Type B pancreatic cell (in vitro differentiated cells): Measurements from ENCODE around the gene LGR6. TPM values are rescaled to one million over a fixed set of nuclear protein-coding genes. Genes with fewer than 3 reads are reported as not detected.
A peak's percentile ranks its signal among the peaks of the same experiment; 100 is the strongest.
"Not testable (repeated sequence)": the region's sequence is repeated elsewhere in the genome, so short reads cannot be mapped to it uniquely, and the experiment has no call there.

Source experiments
- DNase-seq: peaks from one replicate; pipeline ENCODE4 v3.0.0; 2021; ENCODE audit warnings: mixed read lengths; ENCODE audit not compliant: unreplicated experiment; ENCODE audit errors: extremely low spot score
- H3K27ac Mint-ChIP-seq: 2 replicates; pipeline ENCODE4 v1.8.0; 2021; ENCODE audit warnings: mild to moderate bottlenecking, mixed read lengths
- H3K27me3 Mint-ChIP-seq: 2 replicates; pipeline ENCODE4 v1.8.0; 2021; ENCODE audit warnings: mixed read lengths
- H3K36me3 Mint-ChIP-seq: 2 replicates; pipeline ENCODE4 v1.8.0; 2021; ENCODE audit warnings: mixed read lengths
- H3K4me1 Mint-ChIP-seq: one replicate; pipeline ENCODE4 v1.8.0; 2021; ENCODE audit warnings: mixed read lengths; ENCODE audit not compliant: unreplicated experiment
- H3K4me3 Mint-ChIP-seq: 2 replicates; pipeline ENCODE4 v1.8.0; 2021; ENCODE audit warnings: mild to moderate bottlenecking, mixed read lengths
- H3K9me3 Mint-ChIP-seq: 2 replicates; pipeline ENCODE4 v1.8.0; 2021; ENCODE audit warnings: mixed read lengths
- total RNA-seq: library from RNA; stranded (reverse); gene quantifications from 2 replicates; pipeline ENCODE4 v1.2.1, GENCODE V29; 2021; ENCODE audit warnings: low replicate concordance
- TF ChIP-seq, protein P1 (sequence below): fragments of 200-600 bp; sonication (generic); conservative IDR thresholded peaks from 2 replicates; pipeline ENCODE4 v1.5.0; 2021; ENCODE audit warnings: antibody characterized with exemption, mild to moderate bottlenecking

LGR6 gene
- total RNA-seq, 1 donor from 2014 or later, result 2.8 TPM

DNA sequence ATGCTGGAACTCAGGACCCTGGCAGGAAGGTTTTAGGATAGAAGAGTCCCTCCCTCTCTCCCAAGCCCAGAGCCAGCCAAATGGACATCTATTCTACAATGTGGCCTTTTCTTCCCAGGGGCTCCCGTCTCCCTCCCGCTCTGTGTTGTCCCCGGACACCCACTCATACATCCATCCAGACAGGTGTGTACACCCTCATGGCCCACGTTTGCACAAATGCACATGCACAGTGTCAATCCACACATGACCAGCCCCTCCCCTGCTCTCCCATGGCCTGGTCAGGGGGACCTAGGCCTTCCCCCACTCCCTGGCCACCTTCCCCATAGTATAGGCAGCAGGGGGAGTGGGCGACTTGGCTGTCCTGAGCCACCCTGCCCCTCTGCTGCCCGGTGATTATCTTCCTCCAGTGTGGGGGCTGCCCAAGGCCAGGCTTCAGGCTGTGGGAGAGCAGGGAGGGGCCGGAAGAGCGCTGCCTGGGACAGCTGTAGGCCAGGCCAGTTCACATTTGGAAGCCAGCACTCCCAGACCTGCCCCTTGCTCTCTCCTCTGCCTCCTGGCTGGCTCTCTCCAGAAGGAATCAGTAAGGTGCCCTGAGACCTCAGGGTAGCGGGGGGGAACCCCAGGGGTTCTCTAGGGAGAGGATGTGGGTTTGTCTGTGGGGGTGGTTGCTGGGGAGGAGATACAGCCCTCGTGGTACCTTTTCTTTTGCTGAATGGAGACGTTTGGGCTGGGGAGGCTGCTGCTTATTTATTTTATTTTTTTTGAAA is 29.1 kb upstream of the LGR6 start:
- H3K27me3 Mint-ChIP-seq, result no peaks in the 10 kb centered on the region
- H3K9me3 Mint-ChIP-seq, result no peaks in the 10 kb centered on the region
- TF ChIP-seq, protein P1, sequence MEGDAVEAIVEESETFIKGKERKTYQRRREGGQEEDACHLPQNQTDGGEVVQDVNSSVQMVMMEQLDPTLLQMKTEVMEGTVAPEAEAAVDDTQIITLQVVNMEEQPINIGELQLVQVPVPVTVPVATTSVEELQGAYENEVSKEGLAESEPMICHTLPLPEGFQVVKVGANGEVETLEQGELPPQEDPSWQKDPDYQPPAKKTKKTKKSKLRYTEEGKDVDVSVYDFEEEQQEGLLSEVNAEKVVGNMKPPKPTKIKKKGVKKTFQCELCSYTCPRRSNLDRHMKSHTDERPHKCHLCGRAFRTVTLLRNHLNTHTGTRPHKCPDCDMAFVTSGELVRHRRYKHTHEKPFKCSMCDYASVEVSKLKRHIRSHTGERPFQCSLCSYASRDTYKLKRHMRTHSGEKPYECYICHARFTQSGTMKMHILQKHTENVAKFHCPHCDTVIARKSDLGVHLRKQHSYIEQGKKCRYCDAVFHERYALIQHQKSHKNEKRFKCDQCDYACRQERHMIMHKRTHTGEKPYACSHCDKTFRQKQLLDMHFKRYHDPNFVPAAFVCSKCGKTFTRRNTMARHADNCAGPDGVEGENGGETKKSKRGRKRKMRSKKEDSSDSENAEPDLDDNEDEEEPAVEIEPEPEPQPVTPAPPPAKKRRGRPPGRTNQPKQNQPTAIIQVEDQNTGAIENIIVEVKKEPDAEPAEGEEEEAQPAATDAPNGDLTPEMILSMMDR, result no peak
- DNase-seq, result no peak
- no peaks in the 10 kb centered on the region for H3K36me3 Mint-ChIP-seq
- peak overlapping the region; percentile 33 for H3K27ac Mint-ChIP-seq
- no peak overlapping the region for H3K4me3 Mint-ChIP-seq
- H3K4me1 Mint-ChIP-seq, result peaks cover 20% of the 10 kb centered on the region

DNA sequence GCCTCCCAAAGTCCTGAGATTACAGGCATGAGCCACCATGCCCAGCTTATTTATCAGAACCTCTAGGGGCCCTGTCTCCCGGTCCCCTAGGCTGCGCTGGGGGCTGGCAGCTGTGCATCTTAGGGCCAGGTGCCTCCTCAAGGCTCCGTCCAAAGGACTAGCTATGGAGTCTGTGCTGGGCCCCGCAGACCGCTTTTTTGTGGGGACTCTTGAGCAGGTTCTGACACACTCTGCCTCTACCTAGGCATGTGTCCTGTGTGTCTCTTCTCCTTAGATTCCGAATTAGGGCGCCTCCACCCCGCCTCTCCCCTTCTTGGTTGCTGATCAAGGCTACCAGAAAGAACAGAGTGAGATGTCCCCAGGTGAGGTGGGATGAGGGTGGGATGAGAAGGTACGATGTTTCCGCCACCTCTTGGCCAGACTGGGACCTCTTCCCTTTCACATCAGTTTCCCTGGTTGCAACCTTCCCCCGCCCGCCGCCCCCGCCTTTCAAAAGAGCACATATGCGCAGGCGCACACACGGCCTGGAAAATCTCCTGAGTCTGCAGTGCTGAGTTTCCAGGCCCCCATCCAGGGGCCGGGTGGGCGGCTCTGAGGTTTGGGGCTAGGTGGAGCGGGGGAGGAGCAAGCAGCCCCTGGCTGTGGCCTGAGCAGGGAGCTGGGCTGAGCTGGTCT is 28.2 kb upstream of the LGR6 start:
- Mint-ChIP-seq H3K4me3 (no peak overlapping the region), H3K36me3 (no peaks in the 10 kb centered on the region), H3K9me3 (no peaks in the 10 kb centered on the region), H3K27me3 (no peaks in the 10 kb centered on the region), H3K27ac (no peak overlapping the region), H3K4me1 (peaks cover 20% of the 10 kb centered on the region)
- TF ChIP-seq, protein P1, result no peak
- no peak for DNase-seq

DNA sequence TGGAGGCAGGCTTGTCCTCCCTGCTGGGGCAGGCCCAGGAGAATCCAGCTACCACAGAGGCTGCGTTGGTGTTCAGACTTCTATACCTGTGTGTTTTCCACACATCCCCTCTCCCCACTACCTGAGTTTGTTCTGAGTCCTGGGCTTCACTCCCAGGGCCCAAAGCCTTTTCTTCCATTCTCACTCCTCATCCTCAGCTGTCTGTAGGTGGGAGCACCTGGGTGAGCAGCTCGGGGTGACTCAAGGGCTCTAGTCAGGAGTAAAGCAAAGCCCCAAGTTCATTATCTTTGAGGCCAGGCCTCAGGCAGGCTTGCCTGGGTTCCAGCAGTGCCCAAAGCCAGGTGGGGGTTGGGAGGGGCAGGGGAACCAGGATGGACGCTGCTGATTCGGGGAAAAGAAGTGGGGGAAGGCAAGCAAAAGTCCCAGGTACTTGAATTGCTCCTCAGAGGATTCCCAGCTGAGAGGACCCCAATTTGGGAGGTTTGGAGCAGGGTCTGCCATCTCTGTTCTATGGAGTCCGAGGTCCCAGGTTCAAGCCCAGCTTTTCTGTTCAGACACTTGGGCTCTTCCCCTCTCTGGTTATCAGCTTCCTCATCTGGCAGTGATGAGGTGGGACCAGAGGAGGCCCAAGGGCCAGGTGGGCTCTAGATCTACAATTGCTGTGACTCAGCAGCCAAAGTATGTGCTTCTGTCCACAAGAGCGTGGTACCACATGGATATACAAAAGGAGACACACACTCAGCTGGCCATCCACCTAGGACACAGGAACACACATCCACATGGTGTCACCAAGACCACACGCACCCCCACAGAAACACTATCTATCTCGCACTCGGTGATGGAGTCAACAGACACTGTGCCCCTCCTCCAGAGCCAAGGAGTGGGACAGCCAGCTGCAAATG is 27.4 kb upstream of the LGR6 start:
- no peak for DNase-seq
- TF ChIP-seq, protein P1, result no peak
- Mint-ChIP-seq H3K27ac (no peak overlapping the region), H3K27me3 (no peaks in the 10 kb centered on the region), H3K36me3 (no peaks in the 10 kb centered on the region), H3K9me3 (no peaks in the 10 kb centered on the region), H3K4me1 (peaks cover 16% of the 10 kb centered on the region), H3K4me3 (no peak overlapping the region)

DNA sequence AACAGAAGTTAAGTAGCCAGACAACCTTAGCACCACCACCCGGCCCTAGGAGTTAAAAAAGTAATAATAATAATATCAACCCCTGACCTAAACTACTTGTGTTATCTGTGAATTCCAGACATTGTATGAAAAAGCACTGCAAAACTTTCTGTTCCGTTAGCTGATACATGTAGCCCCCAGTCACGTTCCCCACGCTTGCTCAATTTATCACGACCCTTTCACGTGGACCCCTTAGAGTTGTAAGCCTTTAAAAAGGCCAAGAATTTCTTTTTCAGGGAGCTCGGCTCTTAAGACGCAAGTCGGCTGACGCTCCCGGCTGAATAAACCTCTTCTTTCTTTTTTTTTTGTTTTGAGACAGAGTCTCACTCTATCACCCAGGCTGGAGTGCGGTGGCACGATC is 26.5 kb upstream of the LGR6 start:
- H3K9me3 Mint-ChIP-seq, H3K27me3 Mint-ChIP-seq, H3K27ac Mint-ChIP-seq, DNase-seq, H3K36me3 Mint-ChIP-seq, H3K4me3 Mint-ChIP-seq: not testable (repeated sequence)
- H3K4me1 Mint-ChIP-seq, result peaks cover 16% of the 10 kb centered on the region

DNA sequence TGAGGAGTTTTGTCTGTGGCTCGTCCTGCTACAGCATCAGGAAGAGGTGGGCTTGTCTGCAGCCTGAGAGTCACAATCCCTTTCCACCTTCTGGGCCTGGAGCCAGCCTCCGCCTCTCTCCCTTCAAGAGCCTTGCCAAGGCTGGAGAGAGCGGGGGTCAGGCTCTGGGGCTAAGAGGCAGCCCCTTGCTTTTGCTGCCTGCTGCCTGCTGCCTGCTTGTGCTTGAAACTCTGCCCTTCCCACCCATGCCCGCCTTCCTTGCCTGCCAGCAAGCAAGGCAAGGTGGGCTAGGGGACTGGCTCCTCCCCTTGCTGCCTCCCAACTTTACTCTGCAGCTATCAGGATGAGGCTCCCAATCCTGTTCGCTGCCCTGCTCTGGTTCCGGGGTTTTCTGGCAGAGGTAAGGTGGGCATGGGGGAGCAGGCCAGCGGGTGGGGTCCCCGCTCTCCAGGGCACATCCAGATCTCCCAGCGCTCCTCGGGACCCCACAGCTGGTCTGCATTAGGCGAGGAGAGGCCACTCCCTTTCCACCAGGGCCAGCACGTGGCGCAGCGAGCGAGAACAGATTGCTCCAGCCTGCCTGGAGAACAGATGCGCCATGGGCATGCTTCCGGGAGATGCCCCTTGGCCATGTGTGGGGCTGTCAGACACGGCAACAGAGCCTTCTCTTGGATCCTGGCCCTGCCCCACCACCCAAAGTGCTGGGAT is 25.7 kb upstream of the LGR6 start:
- H3K27me3 Mint-ChIP-seq, result no peaks in the 10 kb centered on the region
- no peak overlapping the region for H3K27ac Mint-ChIP-seq
- no peaks in the 10 kb centered on the region for H3K36me3 Mint-ChIP-seq
- TF ChIP-seq, protein P1, result no peak
- DNase-seq, result no peak
- no peaks in the 10 kb centered on the region for H3K9me3 Mint-ChIP-seq
- H3K4me3 Mint-ChIP-seq, result no peak overlapping the region
- H3K4me1 Mint-ChIP-seq, result peaks cover 11% of the 10 kb centered on the region
